IPS DF 4.7 (cell line): ENCODE results near the gene FKBP1B.
"Not testable (repeated sequence)": the region's sequence is repeated elsewhere in the genome, so short reads cannot be mapped to it uniquely, and the experiment has no call there.

Experiments used
- DNase-seq: peaks from one replicate; pipeline ENCODE4 v3.0.0-alpha.2; 2013; ENCODE audit warnings: low spot score; ENCODE audit errors: extremely low read depth

FKBP1B gene

GRCh38 chr2:24100732-24101131 lies 51.2 kb downstream of the FKBP1B start:
- not testable (repeated sequence) for DNase-seq

- DNase-seq = no peak
Measured at GRCh38 chr2:24101992-24102391, 52.5 kb downstream of the FKBP1B start.

- DNase-seq = no peak
Measured at GRCh38 chr2:24102677-24103076, 53.1 kb downstream of the FKBP1B start.

GRCh38 chr2:24104110-24104650 lies 54.6 kb downstream of the FKBP1B start:
- DNase-seq = no peak

- DNase-seq = no peak
Measured at GRCh38 chr2:24104906-24105305, 55.4 kb downstream of the FKBP1B start.

- no peak for DNase-seq
Measured at GRCh38 chr2:24105816-24106215, 56.3 kb downstream of the FKBP1B start.

- DNase-seq = no peak
Measured at GRCh38 chr2:24106786-24107185, 57.2 kb downstream of the FKBP1B start.

- DNase-seq = no peak
Measured at GRCh38 chr2:24107336-24107735, 57.8 kb downstream of the FKBP1B start.

GRCh38 chr2:24109431-24109830 lies 59.9 kb downstream of the FKBP1B start:
- DNase-seq = not testable (repeated sequence)

- no peak for DNase-seq
Measured at GRCh38 chr2:24110660-24111303, 61.2 kb downstream of the FKBP1B start.

- DNase-seq = no peak
Measured at GRCh38 chr2:24111407-24111901, 61.9 kb downstream of the FKBP1B start.
